Fibroblast of pulmonary artery (primary cell): ENCODE measurements around the gene ARID3C.

Source experiments
- DNase-seq: peaks from one replicate; pipeline ENCODE4 v3.0.0-alpha.2; 2010; ENCODE audit warnings: low read depth
- H3K4me3 ChIP-seq: replicated peaks from 2 replicates; pipeline ENCODE4 v1.5.1; 2011; ENCODE audit warnings: low read depth, mild to moderate bottlenecking, control low read depth, low read length, moderate library complexity
- CTCF ChIP-seq: IDR thresholded peaks from 2 replicates; pipeline ENCODE4 v1.5.1; 2011; ENCODE audit warnings: mild to moderate bottlenecking, control low read depth, low read length, inconsistent platforms; ENCODE audit errors: missing control alignments

Gene ARID3C

GRCh38 chr9:34571481-34571810, 57.4 kb downstream of the ARID3C start:
- TF ChIP-seq CTCF: no peak
- DNase-seq: peak; percentile 30
- H3K4me3 ChIP-seq: no peak overlapping the region
